Caco-2 (cell line): ENCODE data around the gene SLC7A14. TPM values are rescaled to one million over a fixed set of nuclear protein-coding genes. Genes with fewer than 3 reads are reported as not detected.

ENCODE experiments used
- BruUV-seq: library from RNA; stranded (reverse); fragments of 400-500 nt; replicated peaks from 2 replicates; lab custom pipeline; 2021; lab: Mats Ljungman, UMichigan
- CTCF ChIA-PET: fragments of 300-600 bp; sonication (Branson Sonifier 250); formaldehyde crosslinking; loops from one replicate; lab custom pipeline; 2022; ENCODE audit warnings: antibody characterized with exemption; lab: Charles Lee
- POLR2A ChIA-PET: fragments of 300-600 bp; sonication (Branson Sonifier 250); formaldehyde crosslinking; loops from one replicate; lab custom pipeline; 2022; ENCODE audit warnings: antibody characterized with exemption; lab: Charles Lee
- DNase-seq, 2 experiments: peaks; one replicate each; pipeline versions ENCODE4 v3.0.0 to v3.0.0-alpha.2; 2020 to 2022
- H3K27me3 ChIP-seq: replicated peaks from 2 replicates; pipeline ENCODE4 v1.6.0; 2011; ENCODE audit warnings: low read length; ENCODE audit not compliant: control insufficient read depth, insufficient read depth
- H3K36me3 ChIP-seq: 2 replicates; pipeline ENCODE4 v1.5.1; 2011; ENCODE audit warnings: low read length; ENCODE audit not compliant: control insufficient read depth, insufficient read depth
- H3K4me1 ChIP-seq: fragments of 250-450 bp; sonication (Bioruptor Pico); 2 replicates; pipeline ENCODE4 v1.5.1; 2020; ENCODE audit warnings: mild to moderate bottlenecking
- H3K4me3 ChIP-seq: 2 replicates; pipeline ENCODE4 v1.5.1; 2011; ENCODE audit warnings: low read depth, mild to moderate bottlenecking, control low read depth, low read length
- H3K9me3 ChIP-seq: fragments of 250-450 bp; sonication (Bioruptor Pico); 2 replicates; pipeline ENCODE4 v1.5.1; 2020; ENCODE audit warnings: mild to moderate bottlenecking, moderate library complexity
- H3K27ac Mint-ChIP-seq: one replicate; pipeline ENCODE4 v1.8.0; 2022; ENCODE audit warnings: mixed read lengths; ENCODE audit not compliant: unreplicated experiment
- H3K27me3 Mint-ChIP-seq: one replicate; pipeline ENCODE4 v1.8.0; 2022; ENCODE audit warnings: mixed read lengths; ENCODE audit not compliant: insufficient read depth, unreplicated experiment
- H3K36me3 Mint-ChIP-seq: one replicate; pipeline ENCODE4 v1.8.0; 2022; ENCODE audit warnings: mild to moderate bottlenecking, mixed read lengths; ENCODE audit not compliant: insufficient read depth, unreplicated experiment
- H3K4me1 Mint-ChIP-seq: one replicate; pipeline ENCODE4 v1.8.0; 2022; ENCODE audit warnings: low read depth, mixed read lengths; ENCODE audit not compliant: unreplicated experiment
- H3K4me3 Mint-ChIP-seq: one replicate; pipeline ENCODE4 v1.8.0; 2022; ENCODE audit warnings: mild to moderate bottlenecking, moderate library complexity, mixed read lengths; ENCODE audit not compliant: unreplicated experiment
- H3K9me3 Mint-ChIP-seq: one replicate; pipeline ENCODE4 v1.8.0; 2022; ENCODE audit warnings: mixed read lengths; ENCODE audit not compliant: unreplicated experiment
- CTCF ChIP-seq, 2 experiments: fragments of 200-600 bp in 1 of 2; IDR thresholded peaks; 1 replicate in 1 of 2; 2 replicates in 1 of 2; pipeline versions ENCODE4 v1.5.1 to v1.8.0; 2011 to 2022; ENCODE audit warnings: antibody characterized with exemption in 1 of 2, control low read depth in 1 of 2, inconsistent platforms in 1 of 2, low read depth in 1 of 2, low read length in 1 of 2, mild to moderate bottlenecking in 1 of 2, moderate library complexity in 1 of 2; ENCODE audit not compliant: insufficient read depth in 1 of 2, severe bottlenecking in 1 of 2, unreplicated experiment in 1 of 2
- intact Hi-C: fragments of 100-400 bp; cut with micrococcal nuclease; formaldehyde crosslinking; loops from one replicate; pipeline ENCODE4 v1.10.0; 2022; ENCODE audit not compliant: unreplicated experiment
- total RNA-seq: library from RNA; stranded (reverse); gene quantifications from 2 replicates; pipeline ENCODE4 v1.2.3, GENCODE V29; 2022

Gene SLC7A14
- total RNA-seq, 1 experiment from 2014 or later, result not detected

GRCh38 chr3:170563712-170564423, 22.0 kb downstream of the SLC7A14 start:
- H3K27me3 Mint-ChIP-seq, result peaks cover 2% of the 10 kb centered on the region
- no peaks in the 10 kb centered on the region for H3K4me1 ChIP-seq
- POLR2A ChIA-PET, result no interaction called here
- H3K27me3 ChIP-seq, result no peaks in the 10 kb centered on the region
- H3K4me3 Mint-ChIP-seq, result no peak overlapping the region
- no peaks in the 10 kb centered on the region for H3K9me3 Mint-ChIP-seq
- 0 out of 2 replicates have a peak, but pooled peaks cover 2% of the 10 kb centered on the region for H3K9me3 ChIP-seq
- H3K36me3 ChIP-seq, result no peaks in the 10 kb centered on the region
- intact Hi-C loops, result no loop called here
- BruUV-seq, result no TSS peak
- TF ChIP-seq CTCF (IDR thresholded peaks at IDR 0.05; ENCODE audit: insufficient read depth in 1 of 2, low read depth in 1 of 2, low read length in 1 of 2, severe bottlenecking in 1 of 2, unreplicated experiment in 1 of 2), result no peak
- H3K27ac Mint-ChIP-seq, result no peak overlapping the region
- no peak overlapping the region for H3K4me3 ChIP-seq
- no peaks in the 10 kb centered on the region for H3K4me1 Mint-ChIP-seq
- no peak for DNase-seq
- H3K36me3 Mint-ChIP-seq, result no peaks in the 10 kb centered on the region
- CTCF ChIA-PET, result no interaction called here

- no peaks in the 10 kb centered on the region for H3K36me3 Mint-ChIP-seq
- H3K9me3 ChIP-seq, result 0 out of 2 replicates have a peak, but pooled peaks cover 2% of the 10 kb centered on the region
- POLR2A ChIA-PET, result no interaction called here
- DNase-seq, result no peak
- intact Hi-C loops, result no loop called here
- no peak overlapping the region for H3K27ac Mint-ChIP-seq
- BruUV-seq, result no TSS peak
- no peaks in the 10 kb centered on the region for H3K36me3 ChIP-seq
- H3K9me3 Mint-ChIP-seq, result no peaks in the 10 kb centered on the region
- no peak for TF ChIP-seq CTCF (IDR thresholded peaks at IDR 0.05; ENCODE audit: insufficient read depth in 1 of 2, low read depth in 1 of 2, low read length in 1 of 2, severe bottlenecking in 1 of 2, unreplicated experiment in 1 of 2)
- CTCF ChIA-PET, result no interaction called here
- no peaks in the 10 kb centered on the region for H3K4me1 ChIP-seq
- H3K4me3 Mint-ChIP-seq, result no peak overlapping the region
- no peaks in the 10 kb centered on the region for H3K4me1 Mint-ChIP-seq
- H3K4me3 ChIP-seq, result no peak overlapping the region
- peaks cover 5% of the 10 kb centered on the region for H3K27me3 Mint-ChIP-seq
- H3K27me3 ChIP-seq, result no peaks in the 10 kb centered on the region
These were observed 23.8 kb downstream of the SLC7A14 start for GRCh38 chr3:170562080-170562479.

- ChIA-PET CTCF (no interaction called here), POLR2A (no interaction called here)
- no peak overlapping the region for H3K27ac Mint-ChIP-seq
- no peak overlapping the region for H3K4me3 Mint-ChIP-seq
- 0 out of 2 replicates have a peak, but pooled peaks cover 2% of the 10 kb centered on the region for H3K9me3 ChIP-seq
- DNase-seq, result no peak
- H3K4me1 ChIP-seq, result no peaks in the 10 kb centered on the region
- H3K27me3 ChIP-seq, result no peaks in the 10 kb centered on the region
- H3K36me3 Mint-ChIP-seq, result no peaks in the 10 kb centered on the region
- no peaks in the 10 kb centered on the region for H3K4me1 Mint-ChIP-seq
- H3K27me3 Mint-ChIP-seq, result peaks cover 5% of the 10 kb centered on the region
- no TSS peak for BruUV-seq
- no peaks in the 10 kb centered on the region for H3K9me3 Mint-ChIP-seq
- H3K36me3 ChIP-seq, result no peaks in the 10 kb centered on the region
- H3K4me3 ChIP-seq, result no peak overlapping the region
- intact Hi-C loops, result no loop called here
- no peak for TF ChIP-seq CTCF (IDR thresholded peaks at IDR 0.05; ENCODE audit: insufficient read depth in 1 of 2, low read depth in 1 of 2, low read length in 1 of 2, severe bottlenecking in 1 of 2, unreplicated experiment in 1 of 2)
These were observed 25.0 kb downstream of the SLC7A14 start for GRCh38 chr3:170560717-170561382.
